Prostate gland (tissue), 2 donors: ENCODE data around the gene ICOSLG. TPM values are rescaled to one million over a fixed set of nuclear protein-coding genes. Genes with fewer than 3 reads are reported as not detected.
"Not testable (repeated sequence)": the region's sequence is repeated elsewhere in the genome, so short reads cannot be mapped to it uniquely, and the experiment has no call there.

ENCODE experiments used
- DNase-seq: peaks from one replicate; pipeline ENCODE4 v3.0.0-alpha.2; 2019; ENCODE audit warnings: low spot score
- H3K27ac ChIP-seq, 2 donors: fragments of 200-600 bp; sonication (generic); 2 replicates each; pipeline ENCODE4 v1.5.1; 2017 to 2019
- H3K27me3 ChIP-seq: fragments of 200-600 bp; sonication (generic); replicated peaks from 2 replicates; pipeline ENCODE4 v1.5.1; 2019; ENCODE audit not compliant: insufficient read depth
- H3K36me3 ChIP-seq, 2 donors: fragments of 200-600 bp; sonication (generic); 1 replicate in 1 of 2; 2 replicates in 1 of 2; pipeline versions ENCODE4 v1.5.1 to v1.8.1; 2017 to 2019
- H3K4me1 ChIP-seq: fragments of 200-600 bp; sonication (generic); replicated peaks from 2 replicates; pipeline ENCODE4 v1.5.1; 2019
- H3K4me3 ChIP-seq, 2 donors: fragments of 200-600 bp; sonication (generic); 2 replicates each; pipeline ENCODE4 v1.5.1; 2017 to 2019
- H3K9me3 ChIP-seq: fragments of 200-600 bp; sonication (generic); 2 replicates; pipeline ENCODE4 v1.5.1; 2017
- WGBS: methylation state at CpG from one replicate; pipeline ENCODE4 v1.1.5; 2018; 5-methylcytosine and 5-hydroxymethylcytosine counted together
- intact Hi-C: fragments of 100-400 bp; cut with DNase I; formaldehyde crosslinking; loops from one replicate; pipeline ENCODE4 v1.14.2; 2022
- small RNA-seq, 2 donors: library from RNA; depleted of rRNA; stranded (forward); fragments of <200 nt; gene quantifications; one replicate each; pipeline ENCODE3, GENCODE V24; 2016
- total RNA-seq, 2 donors: library from RNA; depleted of rRNA; stranded (reverse); fragments of >200 nt; gene quantifications; one replicate each; pipeline ENCODE4 v1.1.0, GENCODE V29; 2016

The ICOSLG gene
- total RNA-seq, 2 donors from 2014 or later = 3.4 to 3.7 TPM

DNA sequence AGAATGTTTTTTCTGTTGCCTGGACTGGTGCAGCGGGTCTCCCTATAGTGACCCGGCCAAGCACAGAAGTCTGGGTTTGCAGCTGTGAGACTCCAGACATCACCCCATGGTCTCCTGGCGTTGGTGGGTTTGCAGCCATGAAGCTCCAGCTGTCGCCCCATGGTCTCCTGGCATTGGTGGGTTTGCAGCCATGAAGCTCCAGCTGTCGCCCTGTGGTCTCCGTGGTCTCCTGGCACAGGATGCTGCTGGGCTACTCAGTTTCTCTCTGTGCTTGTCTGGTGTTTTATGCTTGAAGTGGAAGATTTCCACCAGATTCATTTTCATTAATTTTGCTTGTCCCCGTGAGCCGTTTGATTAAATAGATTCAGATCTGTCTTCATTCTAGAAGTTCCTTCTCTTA, 58.5 kb downstream of the ICOSLG start:
- H3K9me3 ChIP-seq, intact Hi-C loops, H3K27ac ChIP-seq, H3K36me3 ChIP-seq, DNase-seq, H3K4me3 ChIP-seq, H3K4me1 ChIP-seq, H3K27me3 ChIP-seq: not testable (repeated sequence)
- no CpG with 5 or more reads among the region's 8 CpGs for WGBS

DNA sequence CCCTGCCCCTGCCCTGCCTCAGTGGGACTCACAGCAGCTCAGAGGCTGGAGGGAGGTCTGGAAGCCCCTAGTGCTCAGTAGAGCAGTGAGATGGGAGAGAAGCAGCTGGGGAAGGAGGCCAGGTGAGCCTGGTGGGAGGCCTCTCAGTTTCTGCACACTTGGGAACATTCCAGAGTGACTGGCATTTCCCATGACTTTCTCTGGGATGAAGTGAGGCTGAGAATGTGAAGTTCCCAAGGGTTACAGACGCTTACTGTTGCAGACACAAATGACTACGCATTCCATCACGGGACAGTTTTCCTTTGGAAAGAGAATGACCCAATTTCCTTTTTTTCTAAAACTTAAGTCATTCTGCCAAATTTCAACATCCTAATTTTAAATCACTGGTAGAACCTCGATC, 59.2 kb downstream of the ICOSLG start:
- H3K36me3 ChIP-seq, H3K4me1 ChIP-seq, intact Hi-C loops, H3K27ac ChIP-seq, DNase-seq, H3K4me3 ChIP-seq, H3K9me3 ChIP-seq, H3K27me3 ChIP-seq: not testable (repeated sequence)
- WGBS = no CpG with 5 or more reads among the region's 4 CpGs

DNA sequence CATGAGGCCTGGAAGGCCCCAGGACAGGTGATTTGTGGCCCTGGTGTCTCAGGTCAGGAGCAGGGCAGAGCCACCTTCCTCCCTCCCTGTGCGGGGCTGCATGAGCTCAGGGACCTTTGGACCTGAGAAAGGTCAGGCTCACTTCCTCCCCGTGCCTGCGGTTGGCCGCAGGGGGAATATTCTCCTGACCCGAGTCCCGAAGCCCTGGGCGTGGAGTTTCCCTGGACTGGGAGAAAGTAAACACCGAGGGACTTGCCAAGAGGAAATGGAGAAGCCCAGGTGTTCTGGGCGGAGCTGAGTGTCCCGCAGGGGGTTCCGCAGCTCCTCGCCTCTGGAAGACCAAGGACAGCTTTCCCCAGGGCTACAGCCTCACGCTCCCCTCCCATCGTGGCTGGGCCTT, 64.6 kb downstream of the ICOSLG start:
- H3K9me3 ChIP-seq, H3K36me3 ChIP-seq, H3K4me1 ChIP-seq, H3K27ac ChIP-seq, intact Hi-C loops, H3K4me3 ChIP-seq, H3K27me3 ChIP-seq: not testable (repeated sequence)
- WGBS = no CpG with 5 or more reads among the region's 14 CpGs
- DNase-seq = peak; percentile 3

DNA sequence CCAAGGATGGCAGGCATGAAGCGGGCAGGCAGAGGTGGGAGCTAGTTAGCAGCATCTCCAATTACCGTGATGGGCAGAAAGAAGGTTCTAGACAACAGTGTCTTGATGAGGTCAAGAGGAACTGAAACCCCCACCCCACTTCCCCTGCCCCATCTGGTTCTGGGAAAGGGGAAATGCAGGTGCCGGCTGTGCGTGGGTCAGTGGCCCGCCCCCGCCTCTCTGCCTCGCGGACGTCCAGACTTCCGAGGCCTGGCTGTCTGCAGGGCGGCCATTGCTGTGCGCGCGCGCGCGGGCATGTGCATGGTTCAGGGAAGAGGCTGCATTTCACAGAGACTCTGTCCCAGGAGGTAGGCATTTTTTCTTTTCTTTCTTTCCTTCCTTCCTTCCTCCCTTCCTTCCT, 65.6 kb downstream of the ICOSLG start:
- intact Hi-C loops = not testable (repeated sequence)
- no CpG with 5 or more reads among the region's 17 CpGs for WGBS

More for the DNA sequence above, 65.6 kb downstream of the ICOSLG start:
- not testable (repeated sequence) for H3K27ac ChIP-seq, H3K4me3 ChIP-seq, DNase-seq, H3K4me1 ChIP-seq, H3K27me3 ChIP-seq, H3K9me3 ChIP-seq, H3K36me3 ChIP-seq

Small RNA genes within 50 kb of the gene (small RNA-seq; reads per million reads assigned to genes)
- 0 reads per million in 2 donors for gene AP001059.3

Other genes starting within 250 kb of the ICOSLG start
- gene TRAPPC10, start 228.6 kb downstream of the ICOSLG start, total RNA-seq = 10 to 100 TPM; 14.4 to 38.9 TPM
- 10 to 100 TPM; 10.7 to 14.9 TPM for gene PWP2, start 133.5 kb downstream of the ICOSLG start, total RNA-seq
- gene GATD3, start 107.3 kb downstream of the ICOSLG start, total RNA-seq = 10 to 100 TPM in 1 of 2 donors, 1 to 10 TPM in 1; 4.7 to 45.7 TPM
- not detected for gene DNMT3L, start 21.0 kb upstream of the ICOSLG start, total RNA-seq
- gene AIRE, start 44.9 kb upstream of the ICOSLG start, total RNA-seq = not detected
- 100 to 1,000 TPM in 1 of 2 donors, 10 to 100 TPM in 1; 99.4 to 235 TPM for gene PFKL, start 59.1 kb upstream of the ICOSLG start, total RNA-seq
- 10 to 100 TPM; 62.5 to 71.3 TPM for gene CFAP410, start 98.4 kb upstream of the ICOSLG start, total RNA-seq
- 1 to 10 TPM; 1.6 to 2.7 TPM for gene TRPM2, start 112.7 kb upstream of the ICOSLG start, total RNA-seq
- 1 to 10 TPM; 1.6 to 7.1 TPM for gene LRRC3, start 214.6 kb upstream of the ICOSLG start, total RNA-seq